HFFc6 (cell line): ENCODE results near the gene LRRC74B. TPM values are rescaled to one million over a fixed set of nuclear protein-coding genes. Genes with fewer than 3 reads are reported as not detected.
"Not testable (repeated sequence)": the region's sequence is repeated elsewhere in the genome, so short reads cannot be mapped to it uniquely, and the experiment has no call there.

ENCODE experiments used
- DNase-seq: peaks from one replicate; pipeline ENCODE4 v3.0.0-alpha.2; 2018
- H3K27ac Mint-ChIP-seq: 2 replicates; pipeline ENCODE4 v1.8.0; 2020; ENCODE audit warnings: mild to moderate bottlenecking, mixed read lengths
- H3K27me3 Mint-ChIP-seq: 2 replicates; pipeline ENCODE4 v1.8.0; 2021; ENCODE audit warnings: mild to moderate bottlenecking, moderate library complexity, mixed read lengths; ENCODE audit not compliant: insufficient read depth
- H3K36me3 Mint-ChIP-seq: 2 replicates; pipeline ENCODE4 v1.8.0; 2021; ENCODE audit warnings: low read depth, mixed read lengths
- H3K4me1 Mint-ChIP-seq: 2 replicates; pipeline ENCODE4 v1.8.0; 2020; ENCODE audit warnings: low read depth, mixed read lengths
- H3K4me3 Mint-ChIP-seq: 2 replicates; pipeline ENCODE4 v1.8.0; 2020; ENCODE audit warnings: mild to moderate bottlenecking, moderate library complexity, mixed read lengths
- H3K9me3 Mint-ChIP-seq: 2 replicates; pipeline ENCODE4 v1.8.0; 2020; ENCODE audit warnings: mild to moderate bottlenecking, mixed read lengths
- total RNA-seq, 6 experiments: library from RNA; stranded (reverse); fragmentation: NEBNext Ultra II Directional; extraction: Animal tissue kit (Norgen Biotek cat#: 25700); gene quantifications; 2 replicates in 1 of 6; 3 replicates in 5 of 6; pipeline ENCODE4 v1.2.3, GENCODE V29; 2021
- TF ChIP-seq, protein P1 (sequence below): fragments of 200-600 bp; sonication (generic); IDR thresholded peaks from 2 replicates; pipeline ENCODE4 v1.5.0; 2021; ENCODE audit warnings: antibody characterized with exemption, mild to moderate bottlenecking

LRRC74B gene
- total RNA-seq, 6 experiments from 2014 or later, result not detected

DNA sequence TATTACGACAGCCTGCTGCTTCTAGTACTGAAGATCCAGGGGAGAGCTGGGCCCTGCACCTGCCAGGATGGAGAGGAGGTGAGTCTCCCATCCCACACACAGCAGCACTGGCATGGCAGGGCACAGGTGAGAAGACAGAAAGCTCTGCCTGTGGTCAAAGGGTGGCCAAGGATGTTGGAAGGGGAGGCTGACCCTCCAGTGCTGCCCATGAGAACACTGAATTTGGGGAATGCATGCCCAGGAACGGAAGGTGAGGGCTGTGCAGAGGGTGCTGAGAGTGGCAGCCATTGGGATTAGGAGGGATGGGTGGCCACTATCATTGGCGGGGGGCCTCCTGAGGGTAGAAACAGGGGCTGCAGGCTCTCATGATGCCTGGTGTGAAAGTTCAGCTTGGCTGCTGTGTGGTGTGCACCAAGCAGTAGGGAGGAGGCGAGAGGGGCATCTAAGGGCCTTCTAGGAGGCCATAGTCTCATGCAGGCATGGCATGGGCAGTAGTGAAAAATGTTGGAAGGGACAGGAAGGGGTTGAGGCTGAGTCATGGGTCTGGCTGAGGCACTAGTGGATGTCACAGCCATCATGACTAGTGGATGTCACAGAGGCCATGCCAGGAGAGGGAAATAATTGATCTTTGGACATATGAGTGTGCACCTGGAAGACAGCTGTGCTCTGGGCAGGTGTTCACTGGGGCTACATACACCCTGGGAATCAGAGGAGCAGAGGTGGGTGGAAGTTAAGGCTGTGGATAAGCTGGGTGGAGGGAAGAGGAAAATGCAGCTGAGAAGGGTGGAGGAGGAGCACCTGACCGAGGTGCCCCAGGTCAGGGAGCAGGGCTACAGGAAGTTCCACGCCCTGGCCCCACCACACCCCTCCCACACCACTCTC lies 2.5 kb upstream of the LRRC74B start:
- Mint-ChIP-seq H3K4me3 (no peak overlapping the region; the same call in 1 of the 2 replicates), H3K9me3 (no peaks in the 10 kb centered on the region), H3K36me3 (no peaks in the 10 kb centered on the region), H3K27me3 (peaks cover 5% of the 10 kb centered on the region; the same call in 1 of the 2 replicates), H3K4me1 (peaks cover 65% of the 10 kb centered on the region), H3K27ac (peak overlapping the region; percentile 79)
- no peak for DNase-seq
- TF ChIP-seq, protein P1, sequence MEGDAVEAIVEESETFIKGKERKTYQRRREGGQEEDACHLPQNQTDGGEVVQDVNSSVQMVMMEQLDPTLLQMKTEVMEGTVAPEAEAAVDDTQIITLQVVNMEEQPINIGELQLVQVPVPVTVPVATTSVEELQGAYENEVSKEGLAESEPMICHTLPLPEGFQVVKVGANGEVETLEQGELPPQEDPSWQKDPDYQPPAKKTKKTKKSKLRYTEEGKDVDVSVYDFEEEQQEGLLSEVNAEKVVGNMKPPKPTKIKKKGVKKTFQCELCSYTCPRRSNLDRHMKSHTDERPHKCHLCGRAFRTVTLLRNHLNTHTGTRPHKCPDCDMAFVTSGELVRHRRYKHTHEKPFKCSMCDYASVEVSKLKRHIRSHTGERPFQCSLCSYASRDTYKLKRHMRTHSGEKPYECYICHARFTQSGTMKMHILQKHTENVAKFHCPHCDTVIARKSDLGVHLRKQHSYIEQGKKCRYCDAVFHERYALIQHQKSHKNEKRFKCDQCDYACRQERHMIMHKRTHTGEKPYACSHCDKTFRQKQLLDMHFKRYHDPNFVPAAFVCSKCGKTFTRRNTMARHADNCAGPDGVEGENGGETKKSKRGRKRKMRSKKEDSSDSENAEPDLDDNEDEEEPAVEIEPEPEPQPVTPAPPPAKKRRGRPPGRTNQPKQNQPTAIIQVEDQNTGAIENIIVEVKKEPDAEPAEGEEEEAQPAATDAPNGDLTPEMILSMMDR, result no peak

DNA sequence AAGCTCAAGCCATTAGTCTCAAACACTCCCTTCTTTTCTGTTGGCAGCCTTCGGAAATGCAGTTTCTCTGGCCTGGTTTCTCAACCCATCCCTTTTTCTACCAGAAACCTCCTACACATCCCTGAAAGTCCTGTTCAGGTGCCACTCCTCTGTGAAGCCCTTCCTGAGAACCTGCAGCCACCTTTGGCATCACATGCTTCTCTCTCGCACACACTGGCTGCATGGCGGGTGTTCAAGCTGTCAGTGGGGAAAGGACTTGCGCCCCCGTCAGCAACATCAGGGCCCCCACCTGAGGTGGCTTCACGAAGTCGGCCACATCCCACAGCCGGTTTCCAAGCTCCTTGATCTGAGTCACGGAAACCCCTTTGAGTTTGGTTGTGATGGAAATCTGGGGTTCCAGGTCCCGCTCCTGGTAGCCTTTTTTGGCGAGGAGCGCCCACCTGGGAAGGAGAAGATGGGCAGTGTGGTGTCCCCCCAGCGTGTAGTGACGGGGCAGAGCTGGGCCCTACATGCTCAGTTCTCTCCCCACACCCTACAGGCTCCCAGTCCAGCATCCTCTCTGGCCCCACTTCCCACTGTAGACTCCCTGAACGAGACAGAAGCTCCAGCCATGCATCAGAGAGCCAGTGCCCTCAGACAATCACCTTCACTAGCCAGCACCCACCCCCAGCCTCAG lies 1.7 kb upstream of the LRRC74B start:
- Mint-ChIP-seq H3K9me3 (no peaks in the 10 kb centered on the region), H3K27me3 (peaks cover 5% of the 10 kb centered on the region; the same call in 1 of the 2 replicates), H3K4me3 (peak overlapping the region; percentile 90; the same call in 1 of the 2 replicates), H3K27ac (peak overlapping the region; percentile 99), H3K36me3 (no peaks in the 10 kb centered on the region), H3K4me1 (peaks cover 58% of the 10 kb centered on the region)
- TF ChIP-seq, protein P1, result no peak
- DNase-seq, result no peak

DNA sequence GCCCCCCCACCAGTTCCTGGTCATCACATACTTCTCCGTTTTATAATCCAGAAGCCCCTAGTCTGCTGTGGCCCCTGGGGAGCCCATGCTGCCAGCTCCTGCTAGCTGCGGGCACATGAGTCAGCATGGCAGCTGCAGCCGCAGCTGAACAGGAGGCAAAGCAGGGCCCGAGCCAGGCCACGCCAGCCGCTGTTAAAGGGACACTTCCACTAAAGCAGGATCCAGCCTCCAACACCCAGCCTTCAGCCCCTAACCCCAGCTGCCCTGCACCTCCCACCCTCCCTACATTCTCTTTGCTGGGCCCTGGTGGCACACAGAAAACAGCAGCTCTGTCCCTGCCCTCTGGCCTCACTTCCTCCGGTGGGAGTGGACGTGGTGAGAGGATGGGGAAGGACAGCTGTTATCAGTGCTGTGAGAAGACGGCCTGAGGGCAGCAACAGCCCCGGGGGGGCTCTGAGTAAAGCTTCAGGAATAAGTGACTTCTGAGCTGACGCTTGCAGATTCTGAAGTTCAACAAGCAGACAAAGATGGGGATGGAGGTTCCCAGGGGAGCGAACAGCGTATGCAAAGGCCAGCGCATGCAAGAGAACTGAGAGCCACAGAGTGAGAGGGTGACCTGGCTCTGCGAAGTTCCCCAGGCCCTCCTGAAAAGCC lies 688 bp upstream of the LRRC74B start:
- H3K4me3 Mint-ChIP-seq, result peak overlapping the region; percentile 90
- DNase-seq, result peak; percentile 64
- H3K36me3 Mint-ChIP-seq, result no peaks in the 10 kb centered on the region
- TF ChIP-seq, protein P1, result no peak
- peaks cover 52% of the 10 kb centered on the region for H3K4me1 Mint-ChIP-seq
- H3K27me3 Mint-ChIP-seq, result peaks cover 5% of the 10 kb centered on the region; the same call in 1 of the 2 replicates
- peak overlapping the region; percentile 99 for H3K27ac Mint-ChIP-seq
- no peaks in the 10 kb centered on the region for H3K9me3 Mint-ChIP-seq

DNA sequence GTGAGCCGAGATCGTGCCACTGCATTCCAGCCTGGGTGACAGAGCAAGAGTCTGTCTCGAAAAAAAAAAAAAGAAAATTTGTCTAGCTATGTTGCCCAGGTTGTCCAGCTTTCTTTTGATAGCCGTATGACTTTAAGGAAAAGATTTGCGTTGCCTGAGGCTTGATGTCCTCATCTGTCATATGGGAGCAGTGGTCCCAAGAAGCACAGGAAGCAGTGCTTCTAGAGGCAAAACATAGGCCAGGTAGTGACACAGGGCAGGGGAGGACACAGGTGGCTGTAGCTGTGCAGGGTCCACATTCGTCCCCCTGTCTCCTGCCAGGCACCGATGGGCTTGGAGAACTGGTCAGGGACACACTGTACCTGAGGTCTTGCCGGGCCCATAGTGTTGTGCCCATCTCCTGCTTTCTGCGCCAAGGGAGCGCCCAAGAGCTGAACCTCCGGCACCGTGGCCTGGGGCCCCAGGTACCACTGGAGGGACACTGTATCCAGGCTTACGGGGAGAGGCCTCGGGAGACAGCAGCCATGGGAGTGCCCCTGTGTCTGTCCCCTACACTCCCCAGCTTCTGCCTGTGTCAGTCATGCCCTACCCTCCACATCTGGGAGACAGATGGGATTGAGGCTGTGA lies 1.4 kb downstream of the LRRC74B start:
- TF ChIP-seq, protein P1, result no peak
- no peak overlapping the region for H3K27ac Mint-ChIP-seq
- no peak overlapping the region for H3K4me3 Mint-ChIP-seq
- H3K9me3 Mint-ChIP-seq, result no peaks in the 10 kb centered on the region
- peaks cover 54% of the 10 kb centered on the region for H3K4me1 Mint-ChIP-seq
- H3K36me3 Mint-ChIP-seq, result no peaks in the 10 kb centered on the region
- DNase-seq, result no peak
- peaks cover 11% of the 10 kb centered on the region for H3K27me3 Mint-ChIP-seq

DNA sequence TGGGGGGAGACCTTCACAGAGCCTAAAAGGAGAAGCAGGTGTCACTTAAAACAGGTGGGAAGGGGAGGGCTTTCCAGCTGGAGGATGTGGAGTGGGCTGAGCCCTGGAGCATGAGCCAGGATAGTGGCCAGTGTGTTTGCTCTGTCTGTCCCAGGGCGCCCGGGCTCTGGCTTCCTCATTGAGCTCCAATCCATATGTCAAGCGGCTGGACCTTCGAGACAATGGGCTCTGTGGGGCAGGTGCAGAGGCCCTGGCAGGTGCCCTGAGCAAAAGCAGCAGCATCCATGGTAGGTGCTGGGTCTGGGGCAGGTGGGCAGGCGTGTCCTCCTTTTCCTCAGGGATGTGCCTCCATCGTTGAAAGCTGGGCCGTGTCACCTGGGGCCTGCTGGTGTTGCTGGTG lies 2.0 kb downstream of the LRRC74B start:
- Mint-ChIP-seq H3K36me3 (no peaks in the 10 kb centered on the region), H3K4me3 (no peak overlapping the region), H3K27me3 (peaks cover 11% of the 10 kb centered on the region), H3K9me3 (no peaks in the 10 kb centered on the region), H3K27ac (no peak overlapping the region), H3K4me1 (peaks cover 54% of the 10 kb centered on the region)
- TF ChIP-seq, protein P1, result no peak
- no peak for DNase-seq

DNA sequence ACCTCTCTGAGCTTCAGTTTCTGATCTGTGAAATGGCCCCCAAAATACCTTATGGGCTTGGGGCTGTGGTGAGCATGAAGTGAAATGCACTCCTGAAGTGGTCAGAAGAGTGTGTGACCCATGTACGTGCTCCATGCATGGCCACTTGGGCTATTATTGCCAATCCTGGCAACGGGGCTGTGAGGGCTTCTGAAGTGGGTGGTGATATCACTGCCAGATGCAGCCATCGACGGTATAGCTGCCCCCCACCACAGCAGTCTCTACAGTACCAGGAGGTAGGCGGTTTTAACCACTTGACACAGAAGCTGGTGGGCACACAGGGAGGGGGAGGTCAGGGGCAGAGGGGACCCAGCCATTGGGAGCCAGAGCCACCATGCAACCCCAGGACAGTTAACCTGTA lies 2.7 kb downstream of the LRRC74B start:
- Mint-ChIP-seq H3K4me1 (peaks cover 54% of the 10 kb centered on the region), H3K27me3 (peaks cover 11% of the 10 kb centered on the region)
- not testable (repeated sequence) for H3K27ac Mint-ChIP-seq, DNase-seq, H3K36me3 Mint-ChIP-seq, H3K9me3 Mint-ChIP-seq, H3K4me3 Mint-ChIP-seq

DNA sequence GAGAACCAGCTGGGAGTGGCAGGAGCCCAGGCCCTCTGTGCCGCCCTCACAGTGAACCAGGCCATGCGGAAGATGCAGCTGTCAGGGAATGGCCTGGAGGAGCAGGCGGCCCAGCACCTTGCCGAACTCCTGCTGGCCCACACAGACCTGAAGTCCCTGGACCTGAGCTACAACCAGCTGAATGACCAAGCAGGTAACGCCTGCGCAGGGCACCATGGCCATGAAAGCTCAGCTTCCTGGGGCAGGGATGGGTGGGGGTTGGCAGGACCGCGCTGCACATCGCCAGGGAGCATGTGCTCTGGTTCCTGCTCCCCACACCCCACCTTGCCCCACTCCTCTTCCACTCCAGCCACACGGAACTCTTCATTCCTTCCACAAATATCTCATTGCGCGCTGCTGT lies 3.2 kb downstream of the LRRC74B start:
- not testable (repeated sequence) for DNase-seq, H3K27ac Mint-ChIP-seq, H3K4me3 Mint-ChIP-seq, H3K9me3 Mint-ChIP-seq, H3K36me3 Mint-ChIP-seq
- peaks cover 49% of the 10 kb centered on the region for H3K4me1 Mint-ChIP-seq
- peaks cover 11% of the 10 kb centered on the region for H3K27me3 Mint-ChIP-seq
